Myometrial cell (primary cell): ENCODE results near the gene ARMC10. TPM values are rescaled to one million over a fixed set of nuclear protein-coding genes. Genes with fewer than 3 reads are reported as not detected.

Experiments used
- total RNA-seq: library from RNA; depleted of rRNA; stranded (reverse); fragments of >200 nt; gene quantifications from 2 replicates; pipeline ENCODE4 v1.2.3, GENCODE V29; 2015

The ARMC10 gene
- total RNA-seq = 29.4 and 35.3 TPM in 2 replicates

GRCh38 chr7:103074519-103075336 lies at the start of gene ARMC10, which contains the start of gene FBXL13:
Gene ARMC10 (plus strand): TSS chr7:103075140. CDS start chr7:103075273, 133 bp downstream.
Gene FBXL13 (minus strand): TSS chr7:103074796.

Other genes starting within 250 kb of the ARMC10 start
- 104 and 108 TPM in 2 replicates for gene LRRC17, start 162.1 kb upstream of the ARMC10 start, total RNA-seq
- gene FBXL13, start 344 bp upstream of the ARMC10 start, total RNA-seq = 1.1 and 1.4 TPM in 2 replicates
- gene NAPEPLD, start 74.0 kb downstream of the ARMC10 start, total RNA-seq = 1.8 and 2.3 TPM in 2 replicates
- 61.7 and 62.0 TPM in 2 replicates for gene PMPCB, start 222.3 kb downstream of the ARMC10 start, total RNA-seq